DND-41 (cell line): ENCODE results near the gene RNU1-3.
"Not testable (repeated sequence)": the region's sequence is repeated elsewhere in the genome, so short reads cannot be mapped to it uniquely, and the experiment has no call there.

ENCODE experiments used
- EZH2 ChIP-seq: IDR thresholded peaks from 3 replicates; pipeline ENCODE4 v1.6.1; 2012; ENCODE audit warnings: borderline replicate concordance, low read depth, mild to moderate bottlenecking, moderate library complexity, low read length, inconsistent platforms; ENCODE audit not compliant: severe bottlenecking
- TF ChIP-seq, protein P1 (sequence below): IDR thresholded peaks from 2 replicates; pipeline ENCODE4 v1.5.1; 2012; ENCODE audit warnings: borderline replicate concordance, low read length, moderate library complexity, mild to moderate bottlenecking; ENCODE audit not compliant: poor library complexity, severe bottlenecking; ENCODE audit errors: extremely low read depth

DNA sequence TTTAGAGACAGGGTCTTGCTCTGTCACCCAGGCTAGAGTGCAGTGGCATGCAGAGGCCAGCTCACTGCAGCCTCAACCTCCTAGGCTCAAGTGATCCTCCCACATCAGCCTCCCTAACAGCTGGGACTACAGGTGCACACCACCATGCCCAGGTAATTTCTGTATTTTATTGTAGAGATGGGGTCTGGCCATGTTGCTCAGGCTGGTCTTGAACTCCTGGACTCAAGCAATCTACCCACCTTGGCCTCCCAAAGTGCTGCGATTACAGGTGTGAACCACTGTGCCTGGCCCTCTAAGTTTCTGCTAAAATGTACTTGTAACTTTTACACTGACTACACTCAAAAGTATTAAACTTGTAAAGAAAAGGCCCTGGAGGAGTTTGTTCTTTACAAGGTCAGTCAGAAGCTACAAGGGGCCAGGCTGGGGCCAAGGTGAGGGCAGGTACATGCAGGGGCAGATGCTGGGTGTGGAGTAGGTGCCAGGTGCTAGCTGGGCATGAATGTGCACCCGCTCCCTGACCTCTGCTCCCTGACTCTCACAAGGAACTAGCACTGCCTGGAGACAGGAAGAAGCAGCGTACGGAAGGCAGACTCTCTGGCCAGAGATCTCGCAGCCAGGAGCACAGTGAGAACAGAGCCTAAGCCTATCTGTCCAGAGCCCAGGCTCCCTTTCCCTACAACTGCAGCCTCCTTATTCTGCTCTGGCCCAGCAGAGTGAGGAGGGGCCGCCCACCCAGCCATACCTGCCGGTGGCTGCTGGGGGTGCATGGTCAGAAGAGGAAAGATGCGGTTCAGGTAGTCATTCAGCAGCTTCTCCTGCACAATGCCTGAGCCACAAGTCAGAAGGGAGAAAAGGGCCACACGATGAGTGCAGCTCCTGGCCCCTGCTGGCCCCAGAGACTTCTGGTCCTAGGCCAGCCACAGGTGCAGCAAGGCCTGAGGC lies 24.5 kb downstream of the RNU1-3 start:
- TF ChIP-seq, protein P1, sequence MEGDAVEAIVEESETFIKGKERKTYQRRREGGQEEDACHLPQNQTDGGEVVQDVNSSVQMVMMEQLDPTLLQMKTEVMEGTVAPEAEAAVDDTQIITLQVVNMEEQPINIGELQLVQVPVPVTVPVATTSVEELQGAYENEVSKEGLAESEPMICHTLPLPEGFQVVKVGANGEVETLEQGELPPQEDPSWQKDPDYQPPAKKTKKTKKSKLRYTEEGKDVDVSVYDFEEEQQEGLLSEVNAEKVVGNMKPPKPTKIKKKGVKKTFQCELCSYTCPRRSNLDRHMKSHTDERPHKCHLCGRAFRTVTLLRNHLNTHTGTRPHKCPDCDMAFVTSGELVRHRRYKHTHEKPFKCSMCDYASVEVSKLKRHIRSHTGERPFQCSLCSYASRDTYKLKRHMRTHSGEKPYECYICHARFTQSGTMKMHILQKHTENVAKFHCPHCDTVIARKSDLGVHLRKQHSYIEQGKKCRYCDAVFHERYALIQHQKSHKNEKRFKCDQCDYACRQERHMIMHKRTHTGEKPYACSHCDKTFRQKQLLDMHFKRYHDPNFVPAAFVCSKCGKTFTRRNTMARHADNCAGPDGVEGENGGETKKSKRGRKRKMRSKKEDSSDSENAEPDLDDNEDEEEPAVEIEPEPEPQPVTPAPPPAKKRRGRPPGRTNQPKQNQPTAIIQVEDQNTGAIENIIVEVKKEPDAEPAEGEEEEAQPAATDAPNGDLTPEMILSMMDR = not testable (repeated sequence)
- not testable (repeated sequence) for TF ChIP-seq EZH2
